GM12864 (cell line): Measurements from ENCODE around the gene ADA.

Experiments used
- DNase-seq: peaks from one replicate; pipeline ENCODE4 v3.0.0-alpha.2; 2011; ENCODE audit warnings: low read depth
- H3K4me3 ChIP-seq: 2 replicates; pipeline ENCODE4 v1.5.1; 2011; ENCODE audit warnings: mild to moderate bottlenecking, low read depth, low read length, control low read depth
- CTCF ChIP-seq: IDR thresholded peaks from 2 replicates; pipeline ENCODE4 v1.5.1; 2011; ENCODE audit warnings: low read depth, mild to moderate bottlenecking, moderate library complexity, low read length, control low read depth, inconsistent platforms; ENCODE audit errors: missing control alignments

Gene ADA

GRCh38 chr20:44616604-44616964 lies 34.9 kb downstream of the ADA start:
- DNase-seq, result no peak
- no peak overlapping the region for H3K4me3 ChIP-seq
- TF ChIP-seq CTCF, result no peak

GRCh38 chr20:44615876-44616603 lies 35.5 kb downstream of the ADA start:
- H3K4me3 ChIP-seq, result no peak overlapping the region
- no peak for TF ChIP-seq CTCF
- no peak for DNase-seq

GRCh38 chr20:44615169-44615791 lies 36.2 kb downstream of the ADA start:
- no peak for DNase-seq
- H3K4me3 ChIP-seq, result no peak overlapping the region
- no peak for TF ChIP-seq CTCF

- TF ChIP-seq CTCF, result no peak
- H3K4me3 ChIP-seq, result no peak overlapping the region
- no peak for DNase-seq
Measured at GRCh38 chr20:44614525-44614924, 37.0 kb downstream of the ADA start.

GRCh38 chr20:44613575-44613974 lies 37.9 kb downstream of the ADA start:
- no peak overlapping the region for H3K4me3 ChIP-seq
- DNase-seq, result no peak
- no peak for TF ChIP-seq CTCF

GRCh38 chr20:44610313-44610962 lies 41.1 kb downstream of the ADA start:
- TF ChIP-seq CTCF, result no peak

More at GRCh38 chr20:44610313-44610962, 41.1 kb downstream of the ADA start:
- H3K4me3 ChIP-seq, result no peak overlapping the region
- DNase-seq, result no peak
